Measurements from ENCODE around the gene SOX12.

Gene SOX12

GRCh38 chr20:298776-299391, 26.5 kb upstream of the SOX12 start:
- Histone ChIP-seq H3K27ac (peak overlapping the region; percentile 96), H3K27me3 (ENCODE audit: insufficient read depth, low read depth, severe bottlenecking) (no peaks in the 10 kb centered on the region), H3K9me3 (ENCODE audit: severe bottlenecking) (no peaks in the 10 kb centered on the region), H3K4me3 (ENCODE audit: low read depth, low read length) (peak overlapping the region; percentile 65), H3K36me3 (peaks cover 19% of the 10 kb centered on the region)
- TF ChIP-seq, protein P1, sequence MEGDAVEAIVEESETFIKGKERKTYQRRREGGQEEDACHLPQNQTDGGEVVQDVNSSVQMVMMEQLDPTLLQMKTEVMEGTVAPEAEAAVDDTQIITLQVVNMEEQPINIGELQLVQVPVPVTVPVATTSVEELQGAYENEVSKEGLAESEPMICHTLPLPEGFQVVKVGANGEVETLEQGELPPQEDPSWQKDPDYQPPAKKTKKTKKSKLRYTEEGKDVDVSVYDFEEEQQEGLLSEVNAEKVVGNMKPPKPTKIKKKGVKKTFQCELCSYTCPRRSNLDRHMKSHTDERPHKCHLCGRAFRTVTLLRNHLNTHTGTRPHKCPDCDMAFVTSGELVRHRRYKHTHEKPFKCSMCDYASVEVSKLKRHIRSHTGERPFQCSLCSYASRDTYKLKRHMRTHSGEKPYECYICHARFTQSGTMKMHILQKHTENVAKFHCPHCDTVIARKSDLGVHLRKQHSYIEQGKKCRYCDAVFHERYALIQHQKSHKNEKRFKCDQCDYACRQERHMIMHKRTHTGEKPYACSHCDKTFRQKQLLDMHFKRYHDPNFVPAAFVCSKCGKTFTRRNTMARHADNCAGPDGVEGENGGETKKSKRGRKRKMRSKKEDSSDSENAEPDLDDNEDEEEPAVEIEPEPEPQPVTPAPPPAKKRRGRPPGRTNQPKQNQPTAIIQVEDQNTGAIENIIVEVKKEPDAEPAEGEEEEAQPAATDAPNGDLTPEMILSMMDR (IDR thresholded peaks at IDR 0.05; ENCODE audit: low read depth, low read length) = no peak
- no peak for DNase-seq

DNA sequence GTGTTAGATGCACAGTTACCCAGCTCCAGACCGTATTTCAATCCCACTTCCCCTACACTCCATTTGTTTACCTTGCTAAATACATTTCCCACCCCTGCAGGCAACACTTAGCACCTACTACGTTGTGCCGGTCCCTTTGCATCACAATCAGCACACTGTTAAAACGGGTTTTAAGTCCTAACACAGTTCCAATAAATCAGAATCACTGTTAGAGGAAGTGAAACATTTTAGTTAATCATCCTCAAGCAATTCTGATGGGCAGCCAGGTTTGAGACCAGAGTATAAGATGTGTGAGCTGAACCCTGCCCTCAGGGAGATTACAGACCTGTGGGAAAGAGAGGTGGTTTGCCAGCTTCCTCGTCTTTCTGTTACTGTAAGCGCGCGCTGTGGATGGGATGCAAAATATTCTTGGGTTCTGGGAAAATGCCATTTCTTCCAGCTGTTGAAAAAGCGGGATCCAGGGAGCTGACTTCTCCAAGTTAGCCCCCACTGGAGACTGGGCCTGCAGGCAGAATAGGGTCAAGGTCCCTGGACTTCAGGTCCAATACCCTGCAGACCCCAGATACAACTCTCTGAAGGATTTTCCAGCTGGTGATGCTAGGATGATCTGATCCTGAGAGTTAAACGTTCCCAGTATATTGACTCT, 24.9 kb upstream of the SOX12 start:
- Histone ChIP-seq H3K27me3 (ENCODE audit: insufficient read depth, low read depth, severe bottlenecking) (no peaks in the 10 kb centered on the region), H3K36me3 (peaks cover 19% of the 10 kb centered on the region), H3K4me3 (ENCODE audit: low read depth, low read length) (no peak overlapping the region), H3K9me3 (ENCODE audit: severe bottlenecking) (no peaks in the 10 kb centered on the region), H3K27ac (peak overlapping the region; percentile 59)
- TF ChIP-seq, protein P1 (IDR thresholded peaks at IDR 0.05; ENCODE audit: low read depth, low read length) = no peak
- DNase-seq = no peak

GRCh38 chr20:301886-302848, 23.2 kb upstream of the SOX12 start:
- peak; percentile 24 for DNase-seq
- TF ChIP-seq, protein P1 (IDR thresholded peaks at IDR 0.05; ENCODE audit: low read depth, low read length) = no peak
- no peaks in the 10 kb centered on the region for H3K9me3 ChIP-seq (ENCODE audit: severe bottlenecking)

DNA sequence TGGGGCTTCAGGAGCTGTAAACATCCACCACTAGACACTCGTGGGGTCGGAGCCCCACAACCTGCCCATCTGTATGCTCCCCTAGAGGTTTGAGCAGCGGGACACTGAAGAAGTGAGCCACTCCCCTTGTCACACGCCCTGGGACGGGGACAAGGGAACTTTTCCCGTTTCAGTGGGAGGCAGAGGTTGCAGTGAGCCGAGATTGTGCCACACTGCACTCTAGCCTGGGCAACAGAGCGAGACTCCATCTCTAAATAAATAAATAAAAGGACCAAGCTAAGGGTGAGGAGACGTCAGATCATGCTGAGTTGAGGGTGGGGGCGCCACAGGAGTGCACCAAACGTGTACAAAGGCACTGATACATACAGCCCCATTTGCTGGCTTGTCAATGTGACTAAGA, 19.6 kb upstream of the SOX12 start:
- no peak for DNase-seq
- no peaks in the 10 kb centered on the region for H3K27me3 ChIP-seq (ENCODE audit: insufficient read depth, low read depth, severe bottlenecking)
- H3K4me3 ChIP-seq (ENCODE audit: low read depth, low read length) = no peak overlapping the region
- H3K9me3 ChIP-seq (ENCODE audit: severe bottlenecking) = no peaks in the 10 kb centered on the region
- TF ChIP-seq, protein P1 (IDR thresholded peaks at IDR 0.05; ENCODE audit: low read depth, low read length) = no peak
- H3K36me3 ChIP-seq = peaks cover under 1% of the 10 kb centered on the region
- no peak overlapping the region for H3K27ac ChIP-seq

More at GRCh38 chr20:301886-302848, 23.2 kb upstream of the SOX12 start:
- Histone ChIP-seq H3K4me3 (ENCODE audit: low read depth, low read length) (no peak overlapping the region), H3K27me3 (ENCODE audit: insufficient read depth, low read depth, severe bottlenecking) (no peaks in the 10 kb centered on the region), H3K27ac (peak overlapping the region; percentile 59), H3K36me3 (peaks cover 19% of the 10 kb centered on the region)

- Histone ChIP-seq H3K27me3 (ENCODE audit: insufficient read depth, low read depth, severe bottlenecking) (no peaks in the 10 kb centered on the region), H3K27ac (no peak overlapping the region), H3K4me3 (ENCODE audit: low read depth, low read length) (no peak overlapping the region), H3K9me3 (ENCODE audit: severe bottlenecking) (no peaks in the 10 kb centered on the region), H3K36me3 (no peaks in the 10 kb centered on the region)
- DNase-seq = no peak
- TF ChIP-seq, protein P1 (IDR thresholded peaks at IDR 0.05; ENCODE audit: low read depth, low read length) = no peak
These were observed 16.8 kb upstream of the SOX12 start for GRCh38 chr20:308427-309038.

All from WERI-Rb-1 (cell line).